HG03439 (cell line): Measurements from ENCODE around the gene LRRC43.

Source experiments
- ATAC-seq: cut with Tn5 transposase; IDR thresholded peaks from one replicate; pipeline ENCODE4 v1.9.1; 2021; ENCODE audit warnings: mild to moderate bottlenecking, moderate library complexity; ENCODE audit not compliant: unreplicated experiment

LRRC43 gene

GRCh38 chr12:122182887-122183587, at the start of gene LRRC43:
Gene LRRC43 (plus strand): TSS chr12:122183123. CDS start chr12:122183145, 22 bp downstream.
- ATAC-seq = no peak

DNA sequence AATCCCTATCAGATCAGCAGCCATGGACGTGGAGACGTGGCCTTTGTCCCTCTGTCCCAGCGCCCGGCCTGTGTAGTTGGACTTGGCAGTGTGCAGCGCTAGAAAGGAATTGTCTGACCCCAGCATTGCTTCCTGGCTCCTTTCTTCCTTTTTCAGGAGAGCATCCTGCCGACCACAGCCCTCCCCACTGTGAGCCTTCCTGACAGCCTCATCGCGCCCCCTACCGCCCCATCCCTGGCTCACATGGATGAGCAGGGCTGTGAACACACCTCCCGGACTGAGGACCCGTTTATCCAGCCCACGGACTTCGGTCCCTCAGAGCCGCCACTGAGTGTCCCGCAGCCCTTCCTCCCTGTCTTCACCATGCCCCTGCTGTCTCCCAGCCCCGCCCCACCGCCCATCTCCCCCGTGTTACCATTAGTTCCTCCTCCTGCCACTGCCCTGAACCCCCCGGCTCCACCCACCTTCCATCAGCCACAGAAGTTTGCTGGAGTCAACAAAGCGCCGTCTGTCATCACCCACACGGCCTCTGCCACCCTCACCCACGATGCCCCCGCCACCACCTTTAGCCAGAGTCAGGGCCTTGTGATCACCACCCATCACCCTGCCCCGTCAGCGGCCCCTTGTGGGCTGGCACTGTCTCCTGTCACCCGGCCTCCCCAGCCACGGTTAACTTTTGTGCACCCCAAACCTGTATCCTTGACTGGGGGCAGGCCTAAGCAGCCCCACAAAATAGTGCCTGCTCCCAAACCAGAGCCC, 49.6 kb upstream of the LRRC43 start:
- no peak for ATAC-seq

GRCh38 chr12:122135437-122136031, 47.4 kb upstream of the LRRC43 start:
- ATAC-seq = no peak

DNA sequence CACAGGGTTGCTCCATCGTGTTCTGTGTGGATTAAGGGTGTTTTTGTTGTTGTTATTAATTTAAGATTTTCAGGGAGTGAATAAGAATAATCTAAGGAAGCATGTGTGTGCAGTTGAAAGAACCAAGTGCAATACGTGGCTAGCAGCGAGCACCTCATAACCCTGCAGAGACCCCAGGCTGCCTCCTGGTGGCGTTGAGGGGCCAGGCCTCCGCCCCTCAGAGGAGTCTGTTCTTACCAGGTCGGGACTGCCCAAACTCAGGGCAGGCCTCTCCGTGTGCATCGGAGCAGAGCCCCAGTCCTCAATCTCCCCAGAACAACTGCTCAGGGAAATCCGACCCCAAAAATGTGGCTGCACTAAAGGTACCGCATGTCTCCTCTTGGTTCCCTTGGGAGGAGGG, 45.7 kb upstream of the LRRC43 start:
- no peak for ATAC-seq

DNA sequence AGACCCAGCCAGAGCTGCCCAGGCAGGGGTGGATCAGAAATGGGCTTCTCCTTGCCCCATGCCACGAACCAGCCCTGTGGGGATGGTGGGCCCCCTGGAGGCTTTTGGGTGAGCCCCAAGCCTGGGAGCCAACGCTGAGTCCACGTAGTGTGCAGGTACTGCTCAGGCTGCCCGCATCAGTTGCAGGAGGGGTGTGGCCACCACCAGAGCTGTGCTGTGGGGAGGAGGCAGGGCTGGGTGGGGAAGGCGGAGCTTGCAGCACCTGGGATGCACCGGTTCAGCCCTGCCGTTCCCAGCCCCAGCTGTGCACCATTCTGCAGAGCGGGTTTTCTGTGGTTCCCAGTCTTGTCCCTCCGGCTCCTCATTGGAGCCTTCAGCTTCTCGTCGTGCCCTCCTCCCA, 45.2 kb upstream of the LRRC43 start:
- no peak for ATAC-seq

DNA sequence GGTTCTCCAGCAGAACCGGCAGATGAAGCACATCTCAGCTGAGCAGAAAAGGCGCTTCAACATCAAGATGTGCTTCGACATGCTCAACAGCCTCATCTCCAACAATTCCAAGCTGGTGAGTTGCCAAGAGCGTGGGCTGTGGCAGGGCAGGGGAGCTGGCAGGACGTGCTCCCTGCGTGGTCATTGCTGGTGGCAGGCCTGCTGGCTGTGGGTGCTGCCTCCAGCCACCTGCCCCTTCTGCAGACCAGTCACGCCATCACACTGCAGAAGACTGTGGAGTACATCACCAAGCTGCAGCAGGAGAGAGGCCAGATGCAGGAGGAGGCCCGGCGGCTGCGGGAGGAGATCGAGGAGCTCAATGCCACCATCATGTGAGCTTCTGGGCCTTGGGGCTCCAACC, 44.7 kb upstream of the LRRC43 start:
- ATAC-seq = no peak

GRCh38 chr12:122138616-122139015, 44.3 kb upstream of the LRRC43 start:
- ATAC-seq = no peak

- ATAC-seq = no peak
These were observed 43.7 kb upstream of the LRRC43 start for GRCh38 chr12:122139266-122139665.

DNA sequence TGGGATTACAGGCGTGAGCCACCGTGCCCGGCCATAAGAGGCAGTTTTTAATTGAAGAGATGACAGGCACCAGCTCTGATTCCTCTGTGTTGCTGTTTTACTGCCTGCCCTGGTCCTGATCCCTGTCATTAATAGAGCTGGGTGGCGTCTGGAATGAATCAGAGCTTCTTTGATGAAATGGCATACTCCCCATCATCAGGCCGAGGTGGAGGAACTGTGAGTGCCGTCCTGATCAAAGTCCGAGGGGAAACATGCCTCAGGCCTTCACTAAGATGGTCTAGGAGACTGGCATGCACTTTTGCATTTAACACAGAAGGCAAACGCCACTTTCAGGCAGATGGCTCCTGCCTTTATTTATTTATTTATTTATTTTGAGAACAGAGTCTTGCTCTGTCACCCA, 43.0 kb upstream of the LRRC43 start:
- no peak for ATAC-seq

GRCh38 chr12:122140467-122141257, 42.3 kb upstream of the LRRC43 start:
- no peak for ATAC-seq

GRCh38 chr12:122141911-122142725, 40.8 kb upstream of the LRRC43 start:
- ATAC-seq = no peak

DNA sequence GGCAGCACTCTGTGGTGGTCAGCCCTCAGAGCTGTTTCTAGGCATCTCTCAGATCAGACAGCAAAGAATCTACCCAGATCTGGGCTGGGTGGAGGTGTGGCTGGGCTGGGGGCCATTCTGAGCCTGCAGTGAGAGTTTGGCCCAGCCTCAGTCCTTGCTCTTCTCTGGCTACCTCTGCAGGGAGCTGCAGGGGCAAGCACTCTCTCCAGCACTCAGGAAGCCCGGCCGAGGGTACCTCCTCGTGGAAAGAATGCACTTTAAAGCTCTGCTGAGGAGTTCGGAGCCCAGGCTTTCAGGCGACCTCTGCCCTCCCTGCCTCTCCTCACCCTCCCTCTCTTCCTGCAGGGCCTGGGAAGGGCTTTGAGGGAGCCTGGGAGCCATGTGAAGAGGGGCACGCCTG, 40.1 kb upstream of the LRRC43 start:
- no peak for ATAC-seq

GRCh38 chr12:122144885-122145284, 38.0 kb upstream of the LRRC43 start:
- no peak for ATAC-seq

DNA sequence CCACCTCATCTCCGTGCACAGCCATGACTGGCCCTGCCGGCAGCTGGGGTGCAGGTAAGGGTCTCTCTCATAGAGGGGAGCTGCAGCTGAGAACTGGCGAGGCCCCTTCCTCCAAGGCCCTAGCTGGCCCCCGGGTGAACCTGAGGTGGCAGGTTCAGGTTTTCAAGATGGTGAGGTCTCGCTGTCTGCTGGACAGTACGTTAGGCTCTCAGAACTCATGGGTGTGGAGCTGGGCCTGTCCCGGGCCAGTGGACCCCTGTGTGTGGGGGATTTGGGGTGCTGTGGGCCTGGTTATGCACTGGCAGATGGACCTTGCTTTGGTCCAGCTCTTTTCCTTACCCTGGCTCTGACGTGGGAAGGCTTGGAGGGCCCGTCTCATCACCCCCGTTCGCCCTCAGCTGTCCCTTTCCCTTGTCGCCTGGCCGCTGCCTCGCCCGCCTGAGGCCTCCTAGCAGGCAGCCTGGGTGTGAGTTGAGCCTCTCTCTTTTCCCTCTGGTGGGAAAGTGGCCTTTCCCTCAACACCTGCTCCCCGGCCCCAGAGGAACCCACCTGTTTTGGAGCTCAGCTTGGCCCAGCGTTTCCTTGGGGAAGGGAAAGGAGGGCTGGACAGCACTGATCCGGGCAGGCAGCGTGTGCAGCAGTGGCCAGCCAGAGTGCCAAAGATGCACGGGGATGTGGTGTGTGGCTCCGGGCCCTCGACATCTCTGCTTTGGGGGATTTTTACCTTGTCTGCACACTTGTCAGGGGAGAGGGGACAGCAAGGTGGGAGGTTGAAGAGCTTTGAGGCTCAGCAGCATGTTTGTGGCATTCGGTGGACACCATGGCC, 37.2 kb upstream of the LRRC43 start:
- no peak for ATAC-seq

GRCh38 chr12:122147514-122148290, 35.2 kb upstream of the LRRC43 start:
- ATAC-seq = no peak

- ATAC-seq = no peak
These were observed 34.3 kb upstream of the LRRC43 start for GRCh38 chr12:122148657-122149056.

- ATAC-seq = no peak
These were observed 32.7 kb upstream of the LRRC43 start for GRCh38 chr12:122150127-122150681.

DNA sequence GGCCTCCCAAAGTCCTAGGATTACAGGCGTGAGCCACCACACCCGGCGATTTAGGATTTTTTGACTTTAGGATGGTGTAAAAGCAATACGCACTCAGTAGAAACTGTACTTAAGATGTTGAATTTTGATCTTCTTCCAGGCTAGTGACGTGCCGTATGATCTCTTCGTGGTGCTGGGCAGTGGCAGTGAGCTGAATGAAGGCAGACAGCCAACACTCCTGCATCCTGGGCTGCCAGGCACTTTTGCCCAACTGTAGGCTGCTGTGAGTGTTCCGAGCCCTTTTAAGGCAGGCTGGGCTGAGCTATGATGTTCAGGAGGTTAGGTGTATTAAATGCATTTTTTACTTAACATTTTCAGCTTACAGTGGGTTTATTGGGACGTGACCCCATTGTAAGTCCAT, 30.2 kb upstream of the LRRC43 start:
- no peak for ATAC-seq
